ENCODE data around the gene TAF13. TPM values are rescaled to one million over a fixed set of nuclear protein-coding genes. Genes with fewer than 3 reads are reported as not detected.

The TAF13 gene
- total RNA-seq, 1 donor from 2014 or later, result 42.3 TPM

- TF ChIP-seq, protein P1, sequence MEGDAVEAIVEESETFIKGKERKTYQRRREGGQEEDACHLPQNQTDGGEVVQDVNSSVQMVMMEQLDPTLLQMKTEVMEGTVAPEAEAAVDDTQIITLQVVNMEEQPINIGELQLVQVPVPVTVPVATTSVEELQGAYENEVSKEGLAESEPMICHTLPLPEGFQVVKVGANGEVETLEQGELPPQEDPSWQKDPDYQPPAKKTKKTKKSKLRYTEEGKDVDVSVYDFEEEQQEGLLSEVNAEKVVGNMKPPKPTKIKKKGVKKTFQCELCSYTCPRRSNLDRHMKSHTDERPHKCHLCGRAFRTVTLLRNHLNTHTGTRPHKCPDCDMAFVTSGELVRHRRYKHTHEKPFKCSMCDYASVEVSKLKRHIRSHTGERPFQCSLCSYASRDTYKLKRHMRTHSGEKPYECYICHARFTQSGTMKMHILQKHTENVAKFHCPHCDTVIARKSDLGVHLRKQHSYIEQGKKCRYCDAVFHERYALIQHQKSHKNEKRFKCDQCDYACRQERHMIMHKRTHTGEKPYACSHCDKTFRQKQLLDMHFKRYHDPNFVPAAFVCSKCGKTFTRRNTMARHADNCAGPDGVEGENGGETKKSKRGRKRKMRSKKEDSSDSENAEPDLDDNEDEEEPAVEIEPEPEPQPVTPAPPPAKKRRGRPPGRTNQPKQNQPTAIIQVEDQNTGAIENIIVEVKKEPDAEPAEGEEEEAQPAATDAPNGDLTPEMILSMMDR (IDR thresholded peaks at IDR 0.05), result no peak
- Mint-ChIP-seq H3K9me3 (ENCODE audit: unreplicated experiment) (no peaks in the 10 kb centered on the region), H3K27me3 (ENCODE audit: unreplicated experiment) (no peaks in the 10 kb centered on the region), H3K4me3 (ENCODE audit: unreplicated experiment) (no peak overlapping the region), H3K4me1 (ENCODE audit: unreplicated experiment) (peaks cover 20% of the 10 kb centered on the region), H3K27ac (ENCODE audit: unreplicated experiment) (no peak overlapping the region), H3K36me3 (ENCODE audit: unreplicated experiment) (peaks cover 1% of the 10 kb centered on the region)
- no peak for DNase-seq (ENCODE audit: extremely low spot score, unreplicated experiment)
Observed at GRCh38 chr1:109078317-109078716, 2.5 kb upstream of the TAF13 start.

DNA sequence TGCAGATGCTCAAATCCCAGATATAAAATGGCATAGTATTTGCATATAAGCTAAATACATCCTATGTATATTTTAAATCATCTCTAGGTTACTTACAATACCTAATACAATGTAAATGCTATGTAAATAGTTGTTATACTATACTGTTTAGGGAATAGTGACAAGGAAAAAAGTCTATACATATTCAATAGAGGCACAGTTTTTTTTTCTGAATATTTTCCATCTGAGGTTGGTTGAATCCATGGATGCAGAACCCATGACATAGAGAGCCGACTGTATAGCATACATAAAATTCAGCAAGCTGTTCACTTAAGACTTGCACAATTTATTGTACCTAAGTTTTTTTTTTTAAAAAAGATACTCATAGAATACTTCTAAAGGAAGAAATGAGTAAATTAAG lies 6.5 kb downstream of the TAF13 start:
- Mint-ChIP-seq H3K4me1 (ENCODE audit: unreplicated experiment) (peaks cover 4% of the 10 kb centered on the region), H3K27me3 (ENCODE audit: unreplicated experiment) (no peaks in the 10 kb centered on the region)

GRCh38 chr1:109067883-109068282 lies 7.9 kb downstream of the TAF13 start:
- Mint-ChIP-seq H3K27me3 (ENCODE audit: unreplicated experiment) (no peaks in the 10 kb centered on the region), H3K4me3 (ENCODE audit: unreplicated experiment) (no peak overlapping the region), H3K27ac (ENCODE audit: unreplicated experiment) (no peak overlapping the region), H3K9me3 (ENCODE audit: unreplicated experiment) (no peaks in the 10 kb centered on the region), H3K36me3 (ENCODE audit: unreplicated experiment) (peaks cover 21% of the 10 kb centered on the region), H3K4me1 (ENCODE audit: unreplicated experiment) (peaks cover 2% of the 10 kb centered on the region)
- TF ChIP-seq, protein P1 (IDR thresholded peaks at IDR 0.05), result no peak
- no peak for DNase-seq (ENCODE audit: extremely low spot score, unreplicated experiment)

More for the DNA sequence above, 6.5 kb downstream of the TAF13 start:
- no peak for DNase-seq (ENCODE audit: extremely low spot score, unreplicated experiment)
- Mint-ChIP-seq H3K36me3 (ENCODE audit: unreplicated experiment) (peaks cover 21% of the 10 kb centered on the region), H3K27ac (ENCODE audit: unreplicated experiment) (no peak overlapping the region), H3K4me3 (ENCODE audit: unreplicated experiment) (no peak overlapping the region), H3K9me3 (ENCODE audit: unreplicated experiment) (no peaks in the 10 kb centered on the region)
- TF ChIP-seq, protein P1 (IDR thresholded peaks at IDR 0.05), result no peak

DNA sequence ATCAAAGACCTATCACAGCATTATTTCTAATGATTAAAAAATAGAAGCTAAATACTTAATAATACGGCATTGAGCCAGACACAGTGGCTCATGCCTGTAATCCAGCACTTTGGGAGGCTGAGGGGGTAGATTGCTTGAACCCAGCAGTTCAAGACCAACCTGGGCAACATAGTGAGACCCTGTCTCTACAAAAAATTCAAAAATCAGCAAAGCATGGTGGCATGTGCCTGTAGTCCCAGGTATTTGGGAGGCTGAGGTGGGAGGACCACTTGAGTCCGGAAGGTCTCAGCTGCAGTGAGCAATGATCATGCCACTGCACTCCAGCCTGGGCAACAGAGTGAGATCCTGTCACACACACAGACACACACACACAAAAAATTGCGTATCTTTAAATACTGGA lies 10.7 kb downstream of the TAF13 start:
- Mint-ChIP-seq H3K9me3 (ENCODE audit: unreplicated experiment) (no peaks in the 10 kb centered on the region), H3K27ac (ENCODE audit: unreplicated experiment) (no peak overlapping the region), H3K4me3 (ENCODE audit: unreplicated experiment) (no peak overlapping the region), H3K4me1 (ENCODE audit: unreplicated experiment) (no peaks in the 10 kb centered on the region), H3K36me3 (ENCODE audit: unreplicated experiment) (peaks cover 21% of the 10 kb centered on the region), H3K27me3 (ENCODE audit: unreplicated experiment) (no peaks in the 10 kb centered on the region)
- TF ChIP-seq, protein P1 (IDR thresholded peaks at IDR 0.05), result no peak
- DNase-seq (ENCODE audit: extremely low spot score, unreplicated experiment), result no peak

- Mint-ChIP-seq H3K9me3 (ENCODE audit: unreplicated experiment) (no peaks in the 10 kb centered on the region), H3K4me1 (ENCODE audit: unreplicated experiment) (no peaks in the 10 kb centered on the region), H3K27me3 (ENCODE audit: unreplicated experiment) (no peaks in the 10 kb centered on the region), H3K27ac (ENCODE audit: unreplicated experiment) (no peak overlapping the region), H3K4me3 (ENCODE audit: unreplicated experiment) (no peak overlapping the region), H3K36me3 (ENCODE audit: unreplicated experiment) (peaks cover 11% of the 10 kb centered on the region)
- TF ChIP-seq, protein P1 (IDR thresholded peaks at IDR 0.05), result no peak
- no peak for DNase-seq (ENCODE audit: extremely low spot score, unreplicated experiment)
Observed at GRCh38 chr1:109061183-109061582, 14.6 kb downstream of the TAF13 start.
